C4-2B (cell line): Measurements from ENCODE around the gene ATG2B.

ENCODE experiments used
- H3K27ac ChIP-seq: fragments of 450-650 bp; 2 replicates; pipeline ENCODE4 v1.5.1; 2017
- CTCF ChIP-seq: fragments of 450-650 bp; conservative IDR thresholded peaks from 2 replicates; pipeline ENCODE4 v1.5.1; 2017; ENCODE audit warnings: mild to moderate bottlenecking
- ZFX ChIP-seq: fragments of 450-650 bp; IDR thresholded peaks from 2 replicates; pipeline ENCODE4 v1.6.1; 2017

ATG2B gene

GRCh38 chr14:96260341-96260821 lies 102.8 kb downstream of the ATG2B start:
- no peak overlapping the region for H3K27ac ChIP-seq
- TF ChIP-seq CTCF (no peak), ZFX (no peak)

GRCh38 chr14:96257900-96258299 lies 105.2 kb downstream of the ATG2B start:
- TF ChIP-seq CTCF (no peak), ZFX (no peak)
- no peak overlapping the region for H3K27ac ChIP-seq

GRCh38 chr14:96257056-96257455 lies 106.1 kb downstream of the ATG2B start:
- TF ChIP-seq ZFX (no peak), CTCF (no peak)
- no peak overlapping the region for H3K27ac ChIP-seq

GRCh38 chr14:96256407-96256806 lies 106.7 kb downstream of the ATG2B start:
- H3K27ac ChIP-seq: no peak overlapping the region
- TF ChIP-seq CTCF (no peak), ZFX (no peak)

GRCh38 chr14:96255501-96256366 lies 107.4 kb downstream of the ATG2B start, which contains the start of gene BDKRB1:
BDKRB1 (plus strand) TSS chr14:96256210; CDS start chr14:96263683, 7,473 bp downstream.
- no peak within 1 kb of the TSS for H3K27ac ChIP-seq
- TF ChIP-seq CTCF (no peak), ZFX (no peak)

- TF ChIP-seq CTCF (no peak), ZFX (no peak)
- no peak overlapping the region for H3K27ac ChIP-seq
Observed at GRCh38 chr14:96254687-96255086, 108.5 kb downstream of the ATG2B start.

- H3K27ac ChIP-seq: no peak overlapping the region
- no peak for TF ChIP-seq ZFX
- TF ChIP-seq CTCF: no peak
Observed at GRCh38 chr14:96252999-96253539, 110.1 kb downstream of the ATG2B start.
